PC-9 (cell line): ENCODE data around the gene ZBTB24. TPM values are rescaled to one million over a fixed set of nuclear protein-coding genes. Genes with fewer than 3 reads are reported as not detected.

ENCODE experiments used
- BruUV-seq: library from RNA; stranded (reverse); fragments of 400-500 nt; replicated peaks from 2 replicates; lab custom pipeline; 2021; lab: Mats Ljungman, UMichigan
- CTCF ChIA-PET: fragments of 300-600 bp; sonication (Branson Sonifier 250); formaldehyde crosslinking; loops from one replicate; lab custom pipeline; 2022; ENCODE audit warnings: antibody characterized with exemption; lab: Charles Lee
- POLR2A ChIA-PET: fragments of 300-600 bp; sonication (Branson Sonifier 250); formaldehyde crosslinking; loops from one replicate; lab custom pipeline; 2022; ENCODE audit warnings: antibody characterized with exemption; ENCODE audit not compliant: unreplicated experiment; lab: Charles Lee
- DNase-seq, 2 experiments: peaks; one replicate each; pipeline versions ENCODE4 v3.0.0 to v3.0.0-alpha.2; 2015 to 2022; ENCODE audit warnings: mixed read lengths in 1 of 2
- H2AFZ ChIP-seq: fragments of 200-600 bp; sonication (generic); 2 replicates; pipeline ENCODE4 v1.8.1; 2017; ENCODE audit warnings: antibody characterized with exemption
- H3F3A ChIP-seq: fragments of 200-600 bp; sonication (generic); 2 replicates; pipeline ENCODE4 v1.8.1; 2017; ENCODE audit warnings: antibody characterized with exemption, mild to moderate bottlenecking, low read depth; ENCODE audit not compliant: insufficient read depth
- H3K27ac ChIP-seq: fragments of 200-600 bp; sonication (generic); 2 replicates; pipeline ENCODE4 v1.6.1; 2016; ENCODE audit warnings: mixed run types
- H3K27me3 ChIP-seq: fragments of 200-600 bp; sonication (generic); 2 replicates; pipeline ENCODE4 v1.6.1; 2016; ENCODE audit warnings: low read depth, mixed run types; ENCODE audit not compliant: insufficient read depth
- H3K36me3 ChIP-seq: fragments of 200-600 bp; sonication (generic); 2 replicates; pipeline ENCODE4 v1.6.1; 2016; ENCODE audit warnings: low read depth, mixed run types
- H3K4me1 ChIP-seq: fragments of 200-600 bp; sonication (generic); replicated peaks from 2 replicates; pipeline ENCODE4 v1.6.1; 2016; ENCODE audit warnings: mixed run types; ENCODE audit not compliant: insufficient read depth
- H3K4me2 ChIP-seq: fragments of 200-600 bp; sonication (generic); 2 replicates; pipeline ENCODE4 v1.6.1; 2017; ENCODE audit warnings: mixed run types
- H3K4me3 ChIP-seq: fragments of 200-600 bp; sonication (generic); 2 replicates; pipeline ENCODE4 v1.6.1; 2016; ENCODE audit warnings: mixed run types
- H3K79me2 ChIP-seq: fragments of 200-600 bp; sonication (generic); 2 replicates; pipeline ENCODE4 v1.6.1; 2017; ENCODE audit warnings: low read depth, mixed run types
- H3K9me2 ChIP-seq: fragments of 200-600 bp; sonication (generic); 2 replicates; pipeline ENCODE4 v1.8.1; 2017; ENCODE audit warnings: mild to moderate bottlenecking; ENCODE audit not compliant: insufficient read depth
- H3K9me3 ChIP-seq: fragments of 200-600 bp; sonication (generic); 2 replicates; pipeline ENCODE4 v1.8.1; 2016; ENCODE audit warnings: low read depth; ENCODE audit not compliant: insufficient read depth
- H4K20me1 ChIP-seq: fragments of 200-600 bp; sonication (generic); 2 replicates; pipeline ENCODE4 v1.8.1; 2017; ENCODE audit not compliant: insufficient read depth
- CTCF ChIP-seq: fragments of 200-600 bp; sonication (generic); conservative IDR thresholded peaks from 2 replicates; pipeline ENCODE4 v1.6.1; 2017; ENCODE audit warnings: mixed run types, antibody characterized with exemption, mild to moderate bottlenecking, moderate library complexity
- EZH2 ChIP-seq: fragments of 200-600 bp; sonication (generic); IDR thresholded peaks from 2 replicates; pipeline ENCODE4 v1.8.0; 2017; ENCODE audit warnings: antibody characterized with exemption, low read depth
- intact Hi-C: fragments of 100-400 bp; cut with micrococcal nuclease; formaldehyde crosslinking; loops from one replicate; pipeline ENCODE4 v1.10.0; 2022; ENCODE audit not compliant: unreplicated experiment
- total RNA-seq: library from RNA; stranded (reverse); gene quantifications from 2 replicates; pipeline ENCODE4 v1.2.3, GENCODE V29; 2021

The ZBTB24 gene
- total RNA-seq, 1 experiment from 2014 or later, result 7.2 TPM

DNA sequence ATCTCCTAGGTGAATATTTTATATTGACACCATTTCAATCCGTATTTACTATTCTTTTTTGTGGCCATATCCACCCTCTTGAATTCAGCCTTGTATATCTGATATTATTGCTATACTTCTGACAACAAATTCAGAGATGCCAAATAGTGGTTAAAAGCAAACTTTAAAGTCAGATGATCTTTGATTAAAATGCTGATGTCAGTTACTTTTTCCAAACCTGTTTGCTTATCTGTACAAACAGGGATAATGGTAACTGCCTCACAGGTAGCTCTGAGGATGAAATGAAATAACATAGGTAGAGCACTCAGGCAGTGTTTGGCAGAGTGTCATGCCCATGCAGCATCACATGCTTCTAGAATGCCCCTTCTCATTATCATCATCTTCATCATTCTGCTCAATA, 61.8 kb downstream of the ZBTB24 start:
- Histone ChIP-seq H4K20me1 (no peaks in the 10 kb centered on the region), H3K4me1 (peaks cover 43% of the 10 kb centered on the region), H3K27me3 (no peaks in the 10 kb centered on the region), H3K4me2 (peak overlapping the region; percentile 41; the same call in 1 of the 2 replicates), H3K9me2 (no peaks in the 10 kb centered on the region; the same call in 1 of the 2 replicates), H3F3A (peaks cover 35% of the 10 kb centered on the region), H3K36me3 (no peaks in the 10 kb centered on the region), H3K27ac (0 out of 2 replicates have a peak overlapping the region, but pooled peaks have one; percentile 27), H3K4me3 (no peak overlapping the region), H3K9me3 (no peaks in the 10 kb centered on the region), H2AFZ (no peak overlapping the region), H3K79me2 (no peaks in the 10 kb centered on the region)
- ChIA-PET POLR2A (interaction anchor here (0.7 kb wide), 1 partner anchor 373 kb away, joined by 5 read pairs; no protein-coding TSS in a partner anchor), CTCF (no interaction called here)
- BruUV-seq, result no TSS peak
- intact Hi-C loops, result no loop called here
- TF ChIP-seq EZH2, result no peak
- no peak for TF ChIP-seq CTCF
- DNase-seq, result no peak

DNA sequence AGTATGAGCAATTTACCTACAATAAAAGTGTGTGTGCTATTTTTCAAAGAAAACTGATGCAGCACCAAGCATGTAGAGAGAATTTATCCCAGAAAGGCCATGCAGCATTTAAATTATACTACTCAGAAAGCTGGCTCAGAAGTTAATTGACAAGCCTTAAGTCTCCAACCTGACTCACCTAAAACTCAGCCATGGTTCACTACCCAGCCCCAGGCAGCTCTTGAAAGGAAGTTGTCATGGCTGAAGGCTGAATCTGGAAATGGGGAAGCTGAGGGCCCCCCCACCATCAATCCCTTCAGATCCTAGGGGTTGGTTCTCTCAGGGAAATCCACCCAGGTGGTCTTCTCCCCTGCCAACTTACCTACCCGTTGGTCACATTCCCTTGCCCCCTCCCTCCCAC, 62.3 kb downstream of the ZBTB24 start:
- Histone ChIP-seq H3K4me1 (peaks cover 42% of the 10 kb centered on the region), H4K20me1 (no peaks in the 10 kb centered on the region), H2AFZ (no peak overlapping the region), H3K9me2 (no peaks in the 10 kb centered on the region), H3K4me2 (peak overlapping the region; percentile 41; the same call in 1 of the 2 replicates), H3K27ac (0 out of 2 replicates have a peak overlapping the region, but pooled peaks have one; percentile 27), H3K4me3 (no peak overlapping the region), H3K36me3 (no peaks in the 10 kb centered on the region), H3K27me3 (no peaks in the 10 kb centered on the region), H3K9me3 (no peaks in the 10 kb centered on the region), H3K79me2 (no peaks in the 10 kb centered on the region), H3F3A (peaks cover 34% of the 10 kb centered on the region)
- TF ChIP-seq CTCF (no peak), EZH2 (no peak)
- DNase-seq, result peak in 1 of 2 experiments; percentile 78
- ChIA-PET POLR2A (no interaction called here), CTCF (no interaction called here)
- BruUV-seq, result no TSS peak
- intact Hi-C loops, result no loop called here

DNA sequence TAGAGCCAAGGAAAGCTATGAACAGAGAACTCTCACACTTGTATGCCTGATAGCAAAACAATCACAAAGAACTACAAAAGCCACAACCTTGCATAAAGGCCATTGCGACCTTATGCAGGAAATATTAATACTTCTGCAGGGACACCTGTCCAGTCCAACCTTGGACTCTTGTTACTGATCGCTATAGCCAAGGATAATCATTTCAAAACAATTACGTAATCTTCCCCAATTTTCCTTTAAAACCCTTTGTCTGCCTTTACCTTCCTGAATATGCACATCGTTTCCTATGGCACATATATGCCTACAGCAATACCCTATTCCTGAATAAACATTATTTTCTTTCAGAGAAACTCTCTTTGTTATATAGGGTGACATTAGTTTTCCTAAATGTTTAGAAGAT, 65.4 kb downstream of the ZBTB24 start:
- intact Hi-C loops, result no loop called here
- CTCF ChIA-PET, result no interaction called here

More for the DNA sequence above, 65.4 kb downstream of the ZBTB24 start:
- no peak overlapping the region for H2AFZ ChIP-seq
- BruUV-seq, result no TSS peak
- POLR2A ChIA-PET, result no interaction called here
- no peak overlapping the region for H3K4me2 ChIP-seq
- peaks cover 13% of the 10 kb centered on the region for H3K4me1 ChIP-seq
- H3K9me2 ChIP-seq, result no peaks in the 10 kb centered on the region
- peaks cover 11% of the 10 kb centered on the region for H3F3A ChIP-seq
- H3K27ac ChIP-seq, result no peak overlapping the region
- H3K36me3 ChIP-seq, result no peaks in the 10 kb centered on the region
- H3K9me3 ChIP-seq, result no peaks in the 10 kb centered on the region
- H3K27me3 ChIP-seq, result no peaks in the 10 kb centered on the region
- H3K79me2 ChIP-seq, result no peaks in the 10 kb centered on the region
- no peak overlapping the region for H3K4me3 ChIP-seq
- DNase-seq, result no peak
- H4K20me1 ChIP-seq, result no peaks in the 10 kb centered on the region
- TF ChIP-seq EZH2 (no peak), CTCF (no peak)

Other genes with a start within 250 kb of the ZBTB24 start
- 170 and 210 TPM in 2 replicates for gene CD164, start 100.8 kb downstream of the ZBTB24 start, total RNA-seq
- 13.0 and 15.5 TPM in 2 replicates for gene PPIL6, start 42.6 kb downstream of the ZBTB24 start, total RNA-seq
- 8.2 and 10.3 TPM in 2 replicates for gene SMPD2, start 42.5 kb downstream of the ZBTB24 start, total RNA-seq
- 10.8 and 17.7 TPM in 2 replicates for gene MICAL1, start 27.4 kb downstream of the ZBTB24 start, total RNA-seq
- gene AK9, start 208.0 kb upstream of the ZBTB24 start, total RNA-seq, result 6.4 and 7.4 TPM in 2 replicates
- gene FIG4, start 208.1 kb upstream of the ZBTB24 start, total RNA-seq, result 15.4 and 16.5 TPM in 2 replicates